Subcutaneous abdominal adipose tissue (tissue), 5 donors: ENCODE data around the gene CES2.

Source experiments
- H3K27ac ChIP-seq: one replicate; pipeline ENCODE4 v1.7.0; 2013; ENCODE audit warnings: low read depth, mild to moderate bottlenecking, inconsistent platforms, low read length, moderate library complexity
- H3K27me3 ChIP-seq, 5 donors: one replicate each; pipeline ENCODE4 v1.7.0; 2013; ENCODE audit warnings: low read length in 5 of 5, inconsistent platforms in 1 of 5; ENCODE audit not compliant: control insufficient read depth in 5 of 5, insufficient read depth in 4 of 5
- H3K36me3 ChIP-seq, 5 donors: one replicate each; pipeline ENCODE4 v1.7.0; 2013; ENCODE audit warnings: low read length in 5 of 5; ENCODE audit not compliant: control insufficient read depth in 5 of 5, insufficient read depth in 5 of 5
- H3K4me1 ChIP-seq, 5 donors: one replicate each; pipeline ENCODE4 v1.7.0; 2013; ENCODE audit warnings: low read length in 5 of 5, mild to moderate bottlenecking in 3 of 5, moderate library complexity in 1 of 5; ENCODE audit not compliant: control insufficient read depth in 5 of 5, insufficient read depth in 5 of 5
- H3K4me3 ChIP-seq, 5 donors: one replicate each; pipeline ENCODE4 v1.7.0; 2013; ENCODE audit warnings: low read length in 5 of 5, low read depth in 1 of 5
- H3K9ac ChIP-seq, 5 donors: one replicate each; pipeline ENCODE4 v1.7.0; 2013; ENCODE audit warnings: low read length in 5 of 5, mild to moderate bottlenecking in 4 of 5, moderate library complexity in 3 of 5
- H3K9me3 ChIP-seq, 5 donors: one replicate each; pipeline ENCODE4 v1.7.0; 2013; ENCODE audit warnings: low read length in 5 of 5; ENCODE audit not compliant: control insufficient read depth in 5 of 5
- donor health status: healthy.
- donor health status: healthy.
- donor health status: healthy.
- donor health status: healthy.
- donor health status: healthy.

Gene CES2

GRCh38 chr16:66975302-66975893 lies 40.1 kb downstream of the CES2 start:
- Histone ChIP-seq H3K27me3 (peaks cover 0 to 9% (median 3%) of the 10 kb centered on the region in 5 donors), H3K4me1 (peaks cover 0 to 22% (median 5%) of the 10 kb centered on the region in 5 donors), H3K9ac (no peak overlapping the region), H3K9me3 (no peaks in the 10 kb centered on the region), H3K36me3 (no peaks in the 10 kb centered on the region), H3K27ac (no peak overlapping the region), H3K4me3 (no peak overlapping the region)

DNA sequence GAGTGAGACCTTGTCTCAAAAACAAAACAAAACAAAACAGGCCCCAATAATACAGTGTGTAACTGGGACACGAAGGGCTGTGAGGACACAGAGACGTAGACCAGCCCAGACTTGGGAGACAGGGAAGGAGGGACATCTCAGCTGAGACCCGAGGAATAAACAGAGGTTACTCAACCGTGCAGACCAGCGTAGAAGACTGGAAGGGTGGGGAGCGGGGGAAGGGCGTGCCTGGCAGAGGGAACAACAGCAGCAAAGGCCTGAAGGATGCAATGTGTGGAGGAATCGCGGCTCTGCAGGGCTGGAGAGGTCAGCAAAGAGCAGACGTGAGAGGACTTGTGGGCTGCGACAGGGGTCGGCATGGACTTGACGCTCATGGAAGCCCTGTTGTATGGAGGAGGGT lies 41.4 kb downstream of the CES2 start:
- H3K4me1 ChIP-seq, result peaks cover 0 to 22% (median 5%) of the 10 kb centered on the region in 5 donors
- no peak overlapping the region for H3K27ac ChIP-seq
- no peak overlapping the region for H3K9ac ChIP-seq
- no peaks in the 10 kb centered on the region for H3K9me3 ChIP-seq
- no peaks in the 10 kb centered on the region for H3K36me3 ChIP-seq
- no peak overlapping the region for H3K4me3 ChIP-seq
- peaks cover 0 to 9% (median 3%) of the 10 kb centered on the region in 5 donors for H3K27me3 ChIP-seq

GRCh38 chr16:66977341-66978113 lies 42.2 kb downstream of the CES2 start:
- H3K36me3 ChIP-seq, result no peaks in the 10 kb centered on the region
- peaks cover 0 to 22% (median 5%) of the 10 kb centered on the region in 5 donors for H3K4me1 ChIP-seq
- no peak overlapping the region for H3K27ac ChIP-seq
- peaks cover 0 to 9% (median 3%) of the 10 kb centered on the region in 5 donors for H3K27me3 ChIP-seq
- H3K9me3 ChIP-seq, result no peaks in the 10 kb centered on the region
- H3K4me3 ChIP-seq, result no peak overlapping the region
- H3K9ac ChIP-seq, result no peak overlapping the region

- Histone ChIP-seq H3K4me1 (peaks cover 0 to 22% (median 5%) of the 10 kb centered on the region in 5 donors), H3K27me3 (peaks cover 0 to 4% (median 2%) of the 10 kb centered on the region in 5 donors), H3K36me3 (no peaks in the 10 kb centered on the region), H3K27ac (no peak overlapping the region), H3K9ac (no peak overlapping the region), H3K9me3 (no peaks in the 10 kb centered on the region), H3K4me3 (no peak overlapping the region)
Measured at GRCh38 chr16:66979011-66979717, 43.8 kb downstream of the CES2 start.

DNA sequence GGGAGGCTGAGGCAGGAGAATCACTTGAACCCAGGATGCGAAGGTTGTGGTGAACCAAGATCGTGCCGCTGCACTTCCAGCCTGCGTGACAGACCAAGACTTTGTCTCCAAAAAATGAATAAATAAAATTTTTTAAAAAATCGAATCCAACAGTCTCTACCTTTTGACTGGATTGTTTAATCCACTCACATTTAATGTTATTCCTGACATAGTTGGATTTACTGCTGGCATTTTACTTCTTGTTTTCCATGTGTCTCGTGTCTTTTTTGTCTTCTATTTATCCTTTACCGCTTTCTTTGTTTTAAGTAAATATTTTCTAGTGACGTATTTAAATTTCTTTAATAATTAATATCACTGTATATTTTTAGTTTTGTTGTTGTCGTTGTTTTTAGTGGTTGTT lies 47.7 kb downstream of the CES2 start:
- Histone ChIP-seq H3K27ac (no peak overlapping the region), H3K4me3 (no peak overlapping the region), H3K4me1 (peaks cover 0 to 15% (median 5%) of the 10 kb centered on the region in 5 donors), H3K9me3 (no peaks in the 10 kb centered on the region), H3K27me3 (no peaks in the 10 kb centered on the region), H3K36me3 (no peaks in the 10 kb centered on the region), H3K9ac (no peak overlapping the region)

GRCh38 chr16:66984892-66985311 lies 49.6 kb downstream of the CES2 start:
- Histone ChIP-seq H3K36me3 (no peaks in the 10 kb centered on the region), H3K9ac (no peak overlapping the region), H3K4me3 (no peak overlapping the region), H3K4me1 (peaks cover 0 to 5% (median 0%) of the 10 kb centered on the region in 5 donors), H3K9me3 (no peaks in the 10 kb centered on the region), H3K27ac (no peak overlapping the region), H3K27me3 (no peaks in the 10 kb centered on the region)

GRCh38 chr16:66986559-66986958 lies 51.2 kb downstream of the CES2 start:
- Histone ChIP-seq H3K4me1 (peaks cover 0 to 5% (median 0%) of the 10 kb centered on the region in 5 donors), H3K9me3 (no peaks in the 10 kb centered on the region), H3K36me3 (no peaks in the 10 kb centered on the region), H3K9ac (no peak overlapping the region), H3K27me3 (no peaks in the 10 kb centered on the region), H3K4me3 (no peak overlapping the region), H3K27ac (no peak overlapping the region)

DNA sequence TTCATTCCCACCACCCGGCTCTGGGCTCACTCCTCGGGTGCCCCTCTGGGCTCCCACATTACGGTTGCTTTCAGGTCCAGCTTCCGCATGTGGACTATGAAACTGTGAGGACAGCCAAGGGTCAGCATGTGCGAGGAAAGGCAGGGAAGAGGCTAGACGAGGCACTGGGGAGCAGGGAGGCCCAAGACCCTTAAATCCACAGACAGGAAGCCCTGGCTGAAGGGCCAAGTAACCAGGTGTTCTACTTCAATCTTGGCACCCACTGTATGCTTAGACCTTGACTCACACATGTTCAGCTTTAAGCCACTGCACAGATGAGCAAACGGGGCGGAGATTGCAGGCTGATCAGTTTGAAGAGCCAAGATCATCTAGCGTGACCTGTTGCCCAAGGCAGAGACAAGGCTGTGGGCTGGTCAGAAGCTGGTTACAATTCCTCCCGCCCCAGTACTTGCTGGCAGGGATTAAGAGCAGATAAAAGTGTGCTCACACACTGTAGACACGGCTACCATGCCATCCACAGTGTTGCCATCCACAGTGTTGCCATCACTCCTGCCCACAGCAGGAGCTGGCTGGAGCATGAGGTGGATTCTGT lies 53.0 kb downstream of the CES2 start, which contains the start of gene CES4A:
CES4A (plus strand) TSS at position 393 of the 592 bp plus-strand sequence; CDS start at position 577, 184 bp downstream.
- Histone ChIP-seq H3K27ac (no peak within 1 kb of the TSS), H3K9ac (no peak within 1 kb of the TSS), H3K36me3 (no peaks in the 10 kb centered on the region), H3K4me1 (peaks cover 0 to 5% (median 0%) of the 10 kb centered on the region in 5 donors), H3K9me3 (no peaks in the 10 kb centered on the region), H3K27me3 (no peaks in the 10 kb centered on the region), H3K4me3 (no peak within 1 kb of the TSS)

DNA sequence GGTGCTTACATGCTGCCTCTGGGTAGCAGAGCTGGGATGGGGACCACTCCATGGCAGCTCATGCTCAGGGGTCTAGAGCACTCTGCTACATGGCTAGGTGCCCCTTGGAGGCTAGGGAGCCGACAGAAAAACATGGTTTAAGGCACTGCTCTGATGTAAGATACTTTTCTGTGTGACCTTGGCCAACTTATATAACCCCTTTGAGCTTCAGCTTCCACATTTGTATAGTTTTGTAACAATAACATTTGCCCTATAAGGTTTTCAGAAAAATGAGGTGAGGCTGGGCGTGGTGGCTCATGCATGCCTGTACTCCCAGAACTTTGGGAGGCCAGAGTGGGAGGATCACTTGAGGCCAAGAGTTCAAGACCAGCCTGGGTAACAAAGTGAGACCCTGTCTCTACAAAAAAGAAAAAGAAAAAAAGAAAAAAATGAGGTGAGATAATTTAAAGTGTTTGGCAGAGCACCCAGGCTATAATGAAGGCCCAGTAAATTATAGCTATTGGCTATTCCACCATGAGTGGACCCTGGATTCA lies 56.3 kb downstream of the CES2 start:
- Histone ChIP-seq H3K4me1 (peaks cover 0 to 10% (median 5%) of the 10 kb centered on the region in 5 donors), H3K27ac (no peak overlapping the region), H3K27me3 (no peaks in the 10 kb centered on the region), H3K36me3 (no peaks in the 10 kb centered on the region), H3K9me3 (no peaks in the 10 kb centered on the region), H3K9ac (no peak overlapping the region), H3K4me3 (no peak overlapping the region)
